Measurements from ENCODE around the gene MXD3. TPM values are rescaled to one million over a fixed set of nuclear protein-coding genes. Genes with fewer than 3 reads are reported as not detected.

Gene MXD3
- polyA plus RNA-seq, 2 of the 4 experiments (the other 2 are of a cell fraction): 5.3 to 16.9 TPM

GRCh38 chr5:177320879-177321278 lies 9.2 kb upstream of the MXD3 start (continued):
- no peak for TF ChIP-seq RAD21 (conservative IDR thresholded peaks at IDR 0.05 in 1 of 2, IDR thresholded peaks at IDR 0.05 in 1 of 2)

GRCh38 chr5:177319913-177320588 lies 8.4 kb upstream of the MXD3 start:
- H3K4me1 ChIP-seq: peaks cover 8% of the 10 kb centered on the region
- WGBS (ENCODE audit: missing lambda C conversion rate): 91% methylated on average over 14 of the region's 14 CpGs
- H3K27ac ChIP-seq: no peak overlapping the region
- ATAC-seq: no peak
- POLR2A ChIA-PET: no interaction called here
- H3K9me3 ChIP-seq: no peaks in the 10 kb centered on the region
- CTCF ChIA-PET: interaction anchor here (0.5 to 8.2 kb wide), 13 partner anchors 8 to 207 kb away, joined by 3 to 111 read pairs (median 14); no protein-coding TSS in a partner anchor
- no peak overlapping the region for H3K4me2 ChIP-seq
- TF ChIP-seq EHMT2 (IDR thresholded peaks at IDR 0.05; ENCODE audit: low read depth) (no peak), HDAC2 (IDR thresholded peaks at IDR 0.05) (no peak), SREBF2 (IDR thresholded peaks at IDR 0.05) (no peak), POLR2A (IDR thresholded peaks at IDR 0.05; ENCODE audit: low read length) (no peak), CEBPB (IDR thresholded peaks at IDR 0.05) (no peak), MYC (IDR thresholded peaks at IDR 0.05; ENCODE audit: borderline replicate concordance, low read length) (no peak), MAX (IDR thresholded peaks at IDR 0.05) (no peak), RFX5 (IDR thresholded peaks at IDR 0.05) (no peak), SMC3 (IDR thresholded peaks at IDR 0.05) (no peak), CBX2 (IDR thresholded peaks at IDR 0.05; ENCODE audit: borderline replicate concordance, low read depth) (no peak), POLR2AphosphoS2 (conservative IDR thresholded peaks at IDR 0.05; ENCODE audit: low read length) (no peak)
- no peak for DNase-seq (ENCODE audit: low read depth in 1 of 2, low spot score in 1 of 2)
- no peak for FAIRE-seq
- no peak overlapping the region for H3K4me3 ChIP-seq

GRCh38 chr5:177317959-177318377 lies 6.3 kb upstream of the MXD3 start:
- ATAC-seq (peak; percentile 51 to 76; a peak in 5 of 6 replicates), FAIRE-seq (peak; percentile 43), DNase-seq (ENCODE audit: low read depth in 1 of 2, low spot score in 1 of 2) (peak; percentile 79 to 82)
- POLR2A ChIA-PET: no interaction called here
- H3K27ac ChIP-seq: no peak overlapping the region
- CTCF ChIA-PET: interaction anchor here (0.6 to 8.2 kb wide), 33 partner anchors 9 to 205 kb away, joined by 3 to 111 read pairs (median 4); partner anchors contain the start of genes F12, LMAN2 and SLC34A1
- TF ChIP-seq CTCF (IDR thresholded peaks at IDR 0.05) (peak; percentile 96), RAD21 (conservative IDR thresholded peaks at IDR 0.05 in 1 of 2, IDR thresholded peaks at IDR 0.05 in 1 of 2) (peak; percentile 88 to 92), ZFP36 (IDR thresholded peaks at IDR 0.05; ENCODE audit: borderline replicate concordance, partially characterized antibody) (no peak), SMC3 (IDR thresholded peaks at IDR 0.05) (peak; percentile 78), CEBPB (IDR thresholded peaks at IDR 0.05) (peak in 1 of 2 experiments; percentile 15; a peak in 1 of 4 replicates)
- 30% methylated on average over 7 of the region's 7 CpGs for WGBS (ENCODE audit: missing lambda C conversion rate)
- no peaks in the 10 kb centered on the region for H3K9me3 ChIP-seq
- no peak overlapping the region for H3K4me3 ChIP-seq
- peaks cover 2% of the 10 kb centered on the region; the same call in 2 of the 3 replicates for H3K4me1 ChIP-seq
- no peak overlapping the region for H3K4me2 ChIP-seq

- CTCF ChIA-PET: interaction anchor here (1.0 to 8.2 kb wide), 8 partner anchors 11 to 203 kb away, joined by 3 to 111 read pairs (median 6); no protein-coding TSS in a partner anchor
- no peak for FAIRE-seq
- no peak for DNase-seq (ENCODE audit: low read depth in 1 of 2, low spot score in 1 of 2)
- POLR2A ChIA-PET: no interaction called here
- ATAC-seq: no peak
- 92% methylated on average over 3 of the region's 3 CpGs for WGBS (ENCODE audit: missing lambda C conversion rate)
- Histone ChIP-seq H3K4me1 (peaks cover 10% of the 10 kb centered on the region; the same call in 2 of the 3 replicates), H3K27ac (no peak overlapping the region), H3K4me2 (no peak overlapping the region), H3K9me3 (no peaks in the 10 kb centered on the region), H3K4me3 (no peak overlapping the region)
- TF ChIP-seq ZC3H11A (IDR thresholded peaks at IDR 0.05) (no peak), TFCP2L1 (CRISPR knock-in tag; IDR thresholded peaks at IDR 0.05) (no peak), NR3C1 (IDR thresholded peaks at IDR 0.05) (no peak), BHLHE40 (IDR thresholded peaks at IDR 0.05; ENCODE audit: low read depth, low read length) (no peak), RFX5 (IDR thresholded peaks at IDR 0.05) (no peak), RAD21 (conservative IDR thresholded peaks at IDR 0.05 in 1 of 2, IDR thresholded peaks at IDR 0.05 in 1 of 2) (no peak), HEYL (CRISPR knock-in tag; IDR thresholded peaks at IDR 0.05) (no peak), POLR2AphosphoS2 (conservative IDR thresholded peaks at IDR 0.05; ENCODE audit: low read length) (no peak)
These were observed 4.3 kb upstream of the MXD3 start for GRCh38 chr5:177316005-177316404.

Data from A549 (cell line).